ENCODE data around the gene CNKSR2.

DNA sequence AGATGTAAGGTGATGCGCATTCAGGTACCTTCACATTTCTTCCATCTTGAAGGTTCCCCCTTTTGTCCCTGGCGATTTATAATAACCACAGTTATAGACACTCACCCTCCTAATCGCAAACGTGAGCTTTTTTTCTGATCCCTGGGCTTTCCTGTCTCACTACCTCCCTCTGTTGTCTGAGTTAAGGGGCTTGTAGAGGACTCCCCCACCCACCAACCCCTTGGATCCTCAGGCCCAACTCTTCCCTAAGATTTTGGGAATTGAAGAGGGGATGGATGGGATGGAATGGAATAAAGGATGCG lies 1.4 kb downstream of the CNKSR2 start:
- peak; percentile 22; the same call in 1 of the 2 replicates for TF ChIP-seq CTCF (IDR thresholded peaks at IDR 0.05; ENCODE audit: low read depth, low read length)
- TF ChIP-seq EZH2phosphoT487 (IDR thresholded peaks at IDR 0.05; ENCODE audit: low read depth) = no peak

Measured in OCI-LY3 (cell line).